H54 (cell line): Measurements from ENCODE around the gene PTGIS.
A peak's percentile ranks its signal among the peaks of the same experiment; 100 is the strongest.

Experiments used
- DNase-seq: peaks from one replicate; pipeline ENCODE4 v3.0.0; 2011; ENCODE audit warnings: low spot score, mixed read lengths; ENCODE audit not compliant: insufficient read length
- FAIRE-seq: peaks from 3 replicates; lab custom pipeline; 2011; peaks lifted over from hg19 to GRCh38; lab: Jason Lieb, UNC
- POLR2A ChIP-seq: IDR thresholded peaks from 2 replicates; pipeline ENCODE4 v1.6.1; 2011; ENCODE audit warnings: low read depth, mild to moderate bottlenecking, low read length

Gene PTGIS

DNA sequence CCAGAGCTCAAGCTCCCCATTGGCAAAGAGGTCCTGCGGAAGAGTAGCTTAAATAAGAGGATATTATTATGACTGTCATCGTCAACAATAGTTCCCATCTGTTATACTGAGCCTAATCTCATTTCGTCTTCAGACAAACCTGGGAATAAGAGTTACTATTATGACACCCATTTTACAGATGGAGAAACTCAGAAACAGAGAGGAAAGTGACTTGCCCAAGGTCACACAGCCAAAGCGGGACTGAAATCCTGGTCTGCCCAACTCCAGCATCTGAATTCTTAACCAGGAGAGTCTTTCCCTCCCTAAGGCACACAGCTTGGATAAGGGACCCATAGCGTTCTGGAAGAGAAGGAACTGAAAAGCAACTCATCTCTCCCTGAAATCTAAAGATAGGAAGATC lies 23.4 kb downstream of the PTGIS start:
- no peak for DNase-seq
- FAIRE-seq: no peak
- no peak for TF ChIP-seq POLR2A

GRCh38 chr20:49543858-49544437 lies 24.0 kb downstream of the PTGIS start:
- no peak for FAIRE-seq

DNA sequence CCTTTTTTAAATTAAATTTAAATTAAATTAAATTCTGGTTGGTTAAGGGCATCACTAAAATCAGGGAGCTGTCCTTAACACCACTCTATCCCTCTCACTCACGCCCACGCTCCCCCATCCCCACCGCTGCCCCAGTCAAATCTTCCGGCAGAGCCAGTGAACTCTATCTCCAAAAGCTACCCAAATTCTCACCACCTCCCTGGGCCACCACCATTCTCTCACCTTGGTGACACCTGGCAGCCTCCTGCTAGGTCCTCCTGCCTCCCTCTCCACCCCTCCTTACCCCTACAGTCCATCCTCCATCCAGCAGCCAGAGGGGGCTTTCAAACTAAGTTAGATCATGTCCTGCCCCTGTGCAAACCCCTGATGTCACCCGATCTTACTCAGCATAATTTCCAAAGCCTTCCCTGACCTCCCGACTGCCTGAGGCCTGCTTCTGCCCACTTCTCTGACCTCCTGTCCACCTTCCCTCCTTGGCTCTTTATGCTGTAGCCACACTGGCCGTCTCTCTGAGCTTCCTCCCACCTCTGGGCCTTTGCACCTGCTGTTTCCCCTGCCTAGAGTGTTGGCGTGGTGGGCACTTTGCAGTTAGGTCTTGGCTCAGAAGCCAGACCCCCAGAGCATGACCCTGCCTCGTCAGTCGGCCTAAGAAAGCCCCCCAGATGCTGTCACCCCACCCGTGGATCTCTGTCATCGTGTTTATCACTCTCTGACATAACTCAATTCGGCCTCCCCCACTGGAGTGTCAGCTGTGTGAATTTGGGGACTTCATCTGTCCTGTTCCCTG lies 24.7 kb downstream of the PTGIS start:
- DNase-seq: no peak
- FAIRE-seq: no peak
- TF ChIP-seq POLR2A: no peak

More at GRCh38 chr20:49543858-49544437, 24.0 kb downstream of the PTGIS start:
- no peak for DNase-seq
- no peak for TF ChIP-seq POLR2A

DNA sequence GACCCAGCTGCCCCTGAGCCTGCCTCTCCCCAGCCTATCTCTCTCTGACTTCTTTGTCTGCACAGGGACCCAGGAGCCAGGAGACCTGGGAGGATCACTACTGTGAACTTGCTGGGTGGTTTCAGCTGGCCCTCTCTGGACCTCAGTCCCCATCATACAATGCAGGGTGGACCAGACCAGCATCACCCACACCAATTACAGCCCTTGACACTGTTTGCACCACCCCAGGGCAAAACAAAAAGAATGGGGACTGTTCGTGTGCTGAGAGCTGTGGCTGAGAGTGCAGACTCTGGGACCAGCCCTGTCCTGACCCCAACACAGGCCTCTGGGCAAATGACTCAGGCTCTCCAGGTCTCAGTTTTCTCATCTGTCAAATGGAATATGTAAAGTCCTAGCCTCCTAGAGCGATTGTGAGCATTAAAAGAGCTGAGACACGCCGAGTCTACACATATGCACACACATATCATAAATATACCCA lies 25.4 kb downstream of the PTGIS start:
- no peak for DNase-seq
- TF ChIP-seq POLR2A: no peak
- no peak for FAIRE-seq

- FAIRE-seq (no peak), DNase-seq (peak; percentile 45)
- TF ChIP-seq POLR2A: no peak
Measured at GRCh38 chr20:49541733-49542513, 26.0 kb downstream of the PTGIS start.

GRCh38 chr20:49540687-49541435 lies 27.1 kb downstream of the PTGIS start:
- TF ChIP-seq POLR2A: no peak
- no peak for DNase-seq
- FAIRE-seq: no peak

DNA sequence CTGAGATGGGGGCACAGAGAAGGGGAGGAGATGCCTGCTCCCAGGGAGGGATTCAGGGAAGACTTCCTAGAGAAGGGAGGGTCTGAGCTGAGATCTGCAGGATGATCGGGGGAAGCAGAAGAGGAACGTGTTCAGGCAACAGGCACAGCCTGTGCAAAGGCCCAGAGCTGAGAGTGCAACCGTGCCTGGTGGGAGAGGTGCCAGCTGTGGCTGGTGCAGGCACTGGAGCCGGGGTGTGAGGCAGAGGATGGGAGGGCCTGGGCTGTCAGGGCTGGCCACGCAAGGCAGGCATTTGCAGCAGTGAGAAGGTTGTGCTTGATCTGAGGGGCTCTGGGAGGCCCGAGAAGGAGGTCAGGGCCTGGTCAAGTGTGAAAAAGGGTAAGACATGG lies 27.7 kb downstream of the PTGIS start:
- TF ChIP-seq POLR2A: no peak
- DNase-seq: no peak
- no peak for FAIRE-seq

- DNase-seq (no peak), FAIRE-seq (no peak)
- TF ChIP-seq POLR2A: no peak
Measured at GRCh38 chr20:49539481-49540231, 28.3 kb downstream of the PTGIS start.

DNA sequence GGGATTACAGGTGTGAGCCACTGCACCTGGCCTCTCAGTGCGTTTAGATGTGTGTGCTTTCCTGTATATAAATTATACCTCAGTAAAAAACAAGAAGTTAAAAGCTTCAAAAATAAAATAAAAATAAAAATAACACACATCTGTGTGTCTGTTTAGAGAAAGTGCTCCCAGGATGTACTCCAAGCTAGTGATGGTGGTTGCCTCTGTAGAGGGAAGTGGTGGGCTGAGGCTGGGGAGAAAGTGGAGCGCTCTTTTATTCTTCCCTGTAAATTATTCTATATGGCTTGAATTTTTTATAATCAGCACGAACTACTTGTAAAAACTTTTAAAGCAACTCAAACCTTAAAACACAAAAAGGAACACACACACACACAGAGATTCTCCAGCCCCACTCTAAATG lies 29.0 kb downstream of the PTGIS start:
- no peak for TF ChIP-seq POLR2A
- DNase-seq (no peak), FAIRE-seq (no peak)

DNA sequence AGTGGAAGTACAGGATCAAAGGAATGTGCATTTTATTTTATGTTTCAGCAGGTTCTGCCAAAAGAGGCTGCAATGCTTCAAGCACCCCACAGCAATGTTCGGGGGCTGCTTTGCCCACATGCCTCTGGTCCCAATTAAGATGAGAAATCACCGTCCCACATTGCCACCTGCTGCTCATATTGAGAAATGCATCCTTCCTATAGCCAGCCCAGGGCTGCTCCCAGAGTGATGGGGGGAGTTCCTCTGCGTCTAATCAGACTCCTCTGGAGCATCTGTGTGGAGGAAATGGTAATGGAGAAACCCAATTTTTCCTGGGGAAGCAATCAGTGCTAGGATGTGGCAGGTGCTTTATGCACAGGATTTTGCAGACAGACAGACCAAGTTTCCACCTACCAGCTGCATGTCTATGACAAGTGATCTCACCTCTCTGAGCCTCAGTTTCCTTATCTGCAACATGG lies 33.7 kb downstream of the PTGIS start:
- TF ChIP-seq POLR2A: no peak
- FAIRE-seq: peak; percentile 41
- DNase-seq: peak; percentile 40

- TF ChIP-seq POLR2A: no peak
- FAIRE-seq (no peak), DNase-seq (no peak)
Measured at GRCh38 chr20:49532285-49532946, 35.5 kb downstream of the PTGIS start.

GRCh38 chr20:49529470-49529869 lies 38.5 kb downstream of the PTGIS start:
- DNase-seq: no peak
- no peak for FAIRE-seq
- no peak for TF ChIP-seq POLR2A

DNA sequence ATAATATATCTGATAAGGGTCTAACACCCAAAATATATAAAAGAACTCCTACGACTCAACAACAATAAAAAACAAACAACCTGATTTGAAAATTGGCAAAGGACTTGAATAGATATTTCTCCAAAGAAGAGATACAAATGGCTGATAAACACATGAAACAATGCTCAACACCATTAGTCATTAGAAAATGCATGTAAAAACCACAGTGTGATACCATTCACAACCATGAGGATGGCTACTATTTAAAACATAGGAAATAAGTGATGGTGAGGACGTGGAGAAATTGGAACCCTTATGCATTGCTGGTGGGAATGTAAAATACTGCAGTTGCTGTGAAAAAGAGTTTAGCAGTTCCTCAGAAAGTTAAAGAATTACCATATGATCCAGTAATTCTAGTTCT lies 41.4 kb downstream of the PTGIS start:
- FAIRE-seq (no peak), DNase-seq (no peak)
- TF ChIP-seq POLR2A: no peak
